Type B pancreatic cell (in vitro differentiated cells): Measurements from ENCODE around the gene ZC3H4. TPM values are rescaled to one million over a fixed set of nuclear protein-coding genes. Genes with fewer than 3 reads are reported as not detected.

Experiments
- DNase-seq: peaks from one replicate; pipeline ENCODE4 v3.0.0; 2021; ENCODE audit warnings: mixed read lengths; ENCODE audit not compliant: unreplicated experiment; ENCODE audit errors: extremely low spot score
- H3K27ac Mint-ChIP-seq: 2 replicates; pipeline ENCODE4 v1.8.0; 2021; ENCODE audit warnings: mild to moderate bottlenecking, mixed read lengths
- H3K27me3 Mint-ChIP-seq: 2 replicates; pipeline ENCODE4 v1.8.0; 2021; ENCODE audit warnings: mixed read lengths
- H3K36me3 Mint-ChIP-seq: 2 replicates; pipeline ENCODE4 v1.8.0; 2021; ENCODE audit warnings: mixed read lengths
- H3K4me1 Mint-ChIP-seq: one replicate; pipeline ENCODE4 v1.8.0; 2021; ENCODE audit warnings: mixed read lengths; ENCODE audit not compliant: unreplicated experiment
- H3K4me3 Mint-ChIP-seq: 2 replicates; pipeline ENCODE4 v1.8.0; 2021; ENCODE audit warnings: mild to moderate bottlenecking, mixed read lengths
- H3K9me3 Mint-ChIP-seq: 2 replicates; pipeline ENCODE4 v1.8.0; 2021; ENCODE audit warnings: mixed read lengths
- total RNA-seq: library from RNA; stranded (reverse); gene quantifications from 2 replicates; pipeline ENCODE4 v1.2.1, GENCODE V29; 2021; ENCODE audit warnings: low replicate concordance
- TF ChIP-seq, protein P1 (sequence below): fragments of 200-600 bp; sonication (generic); conservative IDR thresholded peaks from 2 replicates; pipeline ENCODE4 v1.5.0; 2021; ENCODE audit warnings: antibody characterized with exemption, mild to moderate bottlenecking

Gene ZC3H4
- total RNA-seq, 1 donor from 2014 or later: 71.4 TPM

DNA sequence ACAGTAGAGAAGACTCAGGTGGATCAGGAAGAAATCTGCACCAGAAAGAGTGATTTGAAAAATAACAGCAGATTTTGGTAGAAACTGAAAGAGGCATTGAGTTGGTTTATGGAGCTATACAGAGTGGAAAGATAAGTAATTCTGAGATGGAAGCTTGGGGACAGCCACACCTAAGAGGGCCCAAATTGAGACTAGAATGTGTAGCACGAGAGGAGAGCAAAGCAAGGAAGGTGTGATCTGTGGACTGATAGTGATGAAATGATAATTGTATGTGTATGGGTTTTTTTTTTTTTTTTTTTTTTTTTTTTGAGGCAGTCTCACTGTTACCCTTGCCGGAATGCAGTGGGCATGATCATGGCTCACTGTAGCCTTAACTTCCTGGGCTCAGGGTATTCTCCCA lies 33.3 kb upstream of the ZC3H4 start:
- H3K27ac Mint-ChIP-seq: peak overlapping the region; percentile 34
- DNase-seq: no peak
- H3K27me3 Mint-ChIP-seq: no peaks in the 10 kb centered on the region
- TF ChIP-seq, protein P1, sequence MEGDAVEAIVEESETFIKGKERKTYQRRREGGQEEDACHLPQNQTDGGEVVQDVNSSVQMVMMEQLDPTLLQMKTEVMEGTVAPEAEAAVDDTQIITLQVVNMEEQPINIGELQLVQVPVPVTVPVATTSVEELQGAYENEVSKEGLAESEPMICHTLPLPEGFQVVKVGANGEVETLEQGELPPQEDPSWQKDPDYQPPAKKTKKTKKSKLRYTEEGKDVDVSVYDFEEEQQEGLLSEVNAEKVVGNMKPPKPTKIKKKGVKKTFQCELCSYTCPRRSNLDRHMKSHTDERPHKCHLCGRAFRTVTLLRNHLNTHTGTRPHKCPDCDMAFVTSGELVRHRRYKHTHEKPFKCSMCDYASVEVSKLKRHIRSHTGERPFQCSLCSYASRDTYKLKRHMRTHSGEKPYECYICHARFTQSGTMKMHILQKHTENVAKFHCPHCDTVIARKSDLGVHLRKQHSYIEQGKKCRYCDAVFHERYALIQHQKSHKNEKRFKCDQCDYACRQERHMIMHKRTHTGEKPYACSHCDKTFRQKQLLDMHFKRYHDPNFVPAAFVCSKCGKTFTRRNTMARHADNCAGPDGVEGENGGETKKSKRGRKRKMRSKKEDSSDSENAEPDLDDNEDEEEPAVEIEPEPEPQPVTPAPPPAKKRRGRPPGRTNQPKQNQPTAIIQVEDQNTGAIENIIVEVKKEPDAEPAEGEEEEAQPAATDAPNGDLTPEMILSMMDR: no peak
- peaks cover 46% of the 10 kb centered on the region for H3K36me3 Mint-ChIP-seq
- peaks cover 20% of the 10 kb centered on the region for H3K4me1 Mint-ChIP-seq
- no peaks in the 10 kb centered on the region for H3K9me3 Mint-ChIP-seq
- no peak overlapping the region for H3K4me3 Mint-ChIP-seq

DNA sequence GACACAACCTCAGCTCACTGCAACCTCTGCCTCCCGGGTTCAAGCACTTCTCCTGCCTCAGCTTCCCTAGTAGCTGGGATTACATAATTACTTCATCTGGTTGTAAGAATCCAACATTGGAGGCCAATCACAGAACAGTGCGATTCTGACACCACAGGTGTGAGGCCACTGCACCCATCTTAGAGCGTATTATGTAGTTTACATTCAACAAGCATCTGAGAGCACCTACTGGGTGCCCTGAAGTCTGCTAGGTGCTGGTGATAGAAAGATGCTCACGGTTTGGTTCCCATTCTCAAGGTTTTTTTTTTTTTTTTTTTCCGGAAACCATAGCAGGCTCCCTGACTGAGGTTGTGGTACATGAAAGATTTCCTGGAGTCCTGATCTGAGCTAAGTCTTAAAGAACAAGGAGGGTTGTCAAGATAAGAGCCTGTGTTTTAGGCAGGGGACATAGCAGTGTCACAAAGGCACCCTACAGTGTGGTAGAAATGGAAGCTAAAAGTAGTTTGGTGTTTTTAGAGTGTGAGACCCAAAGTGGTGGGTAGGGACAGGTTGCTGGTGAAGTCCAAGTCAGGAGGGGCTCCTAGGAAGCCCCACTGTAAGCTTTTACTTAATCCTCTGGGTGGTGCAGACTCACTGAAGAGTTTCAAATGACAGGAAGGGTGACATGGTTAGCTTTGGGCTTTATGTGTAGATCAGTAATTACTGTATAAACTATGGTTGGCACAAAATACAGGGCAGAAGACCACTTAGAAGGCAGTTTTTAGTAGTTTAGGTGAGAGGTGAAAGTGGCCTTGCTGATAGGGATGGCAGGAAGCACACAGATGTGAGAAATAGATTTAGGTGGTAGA lies 32.3 kb upstream of the ZC3H4 start:
- Mint-ChIP-seq H3K4me1 (peaks cover 18% of the 10 kb centered on the region), H3K36me3 (peaks cover 38% of the 10 kb centered on the region), H3K9me3 (no peaks in the 10 kb centered on the region), H3K27ac (peak overlapping the region; percentile 34), H3K27me3 (no peaks in the 10 kb centered on the region), H3K4me3 (no peak overlapping the region)
- no peak for DNase-seq
- TF ChIP-seq, protein P1: no peak

DNA sequence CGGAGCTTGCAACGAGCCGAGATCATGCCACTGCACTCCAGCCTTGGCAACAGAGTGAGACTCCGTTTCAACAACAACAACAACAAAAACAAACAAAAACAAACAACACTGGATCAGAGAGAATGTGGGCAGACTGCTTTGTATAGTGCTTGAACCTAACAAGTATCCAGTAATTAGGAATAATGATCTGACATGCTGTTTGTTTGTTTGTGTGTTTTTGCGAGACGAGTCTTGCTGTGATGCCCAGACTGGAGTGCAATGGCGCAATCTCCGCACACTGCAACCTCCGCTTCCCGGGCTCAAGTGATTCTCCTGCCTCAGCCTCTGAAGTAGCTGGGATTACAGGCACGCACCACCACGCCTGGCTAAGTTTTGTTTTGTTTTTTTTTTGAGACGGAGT lies 31.1 kb upstream of the ZC3H4 start:
- peaks cover 10% of the 10 kb centered on the region for H3K4me1 Mint-ChIP-seq
- no peak overlapping the region for H3K27ac Mint-ChIP-seq
- no peak overlapping the region for H3K4me3 Mint-ChIP-seq
- peaks cover 30% of the 10 kb centered on the region for H3K36me3 Mint-ChIP-seq
- H3K27me3 Mint-ChIP-seq: no peaks in the 10 kb centered on the region
- no peak for DNase-seq
- TF ChIP-seq, protein P1: no peak
- H3K9me3 Mint-ChIP-seq: no peaks in the 10 kb centered on the region

DNA sequence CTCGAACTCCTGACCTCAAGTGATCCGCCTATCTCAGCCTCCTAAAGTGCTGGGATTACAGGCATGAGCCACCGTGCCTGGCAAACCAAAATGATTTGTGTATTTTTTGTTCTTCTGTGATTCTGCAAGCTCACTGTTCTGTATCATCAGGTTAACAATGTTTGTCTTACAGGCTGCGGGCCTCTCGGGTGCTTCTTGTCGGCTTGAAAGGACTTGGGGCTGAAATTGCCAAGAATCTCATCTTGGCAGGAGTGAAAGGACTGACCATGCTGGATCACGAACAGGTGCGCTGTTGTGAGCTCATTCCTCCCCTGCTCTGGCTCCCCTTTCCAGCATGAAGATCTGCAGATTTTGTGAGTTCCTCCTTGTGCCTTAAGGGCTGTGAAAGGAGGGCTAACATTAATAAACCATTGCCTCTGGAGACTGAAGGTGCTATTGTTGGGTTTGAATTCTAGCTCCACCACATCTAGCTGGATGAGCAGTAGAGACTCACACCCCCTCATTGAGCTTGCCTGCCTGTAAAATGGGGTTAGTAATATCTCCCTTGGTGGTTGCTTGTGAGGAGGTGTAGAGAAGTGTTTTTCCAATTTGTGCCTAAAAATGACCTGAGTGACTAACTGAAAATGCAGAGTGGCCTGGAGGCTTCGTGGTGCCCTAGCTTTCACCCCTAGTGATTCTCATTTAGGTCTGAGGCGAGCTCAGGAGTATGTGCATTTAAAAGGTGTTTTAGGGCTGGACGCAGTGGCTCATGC lies 29.9 kb upstream of the ZC3H4 start:
- H3K27ac Mint-ChIP-seq: no peak overlapping the region
- TF ChIP-seq, protein P1: no peak
- DNase-seq: no peak
- H3K9me3 Mint-ChIP-seq: no peaks in the 10 kb centered on the region
- H3K36me3 Mint-ChIP-seq: peaks cover 30% of the 10 kb centered on the region
- no peaks in the 10 kb centered on the region for H3K27me3 Mint-ChIP-seq
- no peak overlapping the region for H3K4me3 Mint-ChIP-seq
- peaks cover 10% of the 10 kb centered on the region for H3K4me1 Mint-ChIP-seq

DNA sequence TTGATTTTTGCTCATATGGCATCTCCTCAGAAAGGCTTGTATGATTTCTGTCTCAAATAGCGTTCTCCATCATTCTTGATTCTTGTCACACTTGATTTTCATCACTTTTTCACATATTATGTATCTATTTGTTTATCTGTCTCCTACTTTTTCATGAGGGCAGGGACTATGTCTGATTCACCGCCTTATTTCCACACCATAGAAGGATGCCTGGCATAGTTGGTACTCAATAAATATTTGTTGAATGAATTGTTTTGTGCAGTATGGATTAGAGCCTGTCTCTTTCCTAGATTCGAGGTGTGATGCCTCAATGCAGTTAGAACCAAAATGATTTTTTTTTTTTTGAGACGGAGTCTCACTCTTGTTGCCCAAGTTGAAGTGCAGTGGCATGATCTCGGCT lies 29.2 kb upstream of the ZC3H4 start:
- Mint-ChIP-seq H3K9me3 (no peaks in the 10 kb centered on the region), H3K27me3 (no peaks in the 10 kb centered on the region), H3K36me3 (peaks cover 28% of the 10 kb centered on the region), H3K4me3 (no peak overlapping the region), H3K27ac (no peak overlapping the region), H3K4me1 (peaks cover 10% of the 10 kb centered on the region)
- TF ChIP-seq, protein P1: no peak
- no peak for DNase-seq
